Measurements from ENCODE around the gene UBXN4.
"Not testable (repeated sequence)": the region's sequence is repeated elsewhere in the genome, so short reads cannot be mapped to it uniquely, and the experiment has no call there.

Gene UBXN4

DNA sequence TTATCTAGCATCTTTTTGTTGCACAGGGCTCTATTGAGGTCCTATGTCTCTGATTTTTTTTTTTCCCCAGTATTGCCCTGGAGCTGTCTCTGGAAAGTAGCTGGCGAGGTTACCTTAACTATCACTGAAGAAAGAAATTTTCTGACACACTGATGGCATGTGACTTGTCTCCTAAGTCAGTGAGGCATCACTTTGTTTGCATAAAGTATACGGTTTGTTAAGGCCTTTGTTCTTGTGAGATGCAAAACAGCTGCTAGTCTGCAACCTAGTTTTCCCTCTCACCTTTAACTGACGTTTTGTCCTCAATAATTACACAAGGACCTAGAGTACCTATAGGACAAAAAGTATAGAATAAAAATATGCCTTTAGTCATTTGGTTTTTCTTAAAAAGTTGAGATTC lies 41.8 kb downstream of the UBXN4 start:
- peaks cover 0 to 3% of the 10 kb centered on the region in 2 donors for H3K9me3 Mint-ChIP-seq
- H3K36me3 Mint-ChIP-seq = peaks cover 51 to 74% of the 10 kb centered on the region in 2 donors
- H3K27me3 Mint-ChIP-seq = no peaks in the 10 kb centered on the region
- DNase-seq = no peak
- H3K4me3 Mint-ChIP-seq = no peak overlapping the region
- H3K27ac Mint-ChIP-seq = no peak overlapping the region
- no peak for ATAC-seq (replicated peaks)
- no peaks in the 10 kb centered on the region for H3K4me1 Mint-ChIP-seq

DNA sequence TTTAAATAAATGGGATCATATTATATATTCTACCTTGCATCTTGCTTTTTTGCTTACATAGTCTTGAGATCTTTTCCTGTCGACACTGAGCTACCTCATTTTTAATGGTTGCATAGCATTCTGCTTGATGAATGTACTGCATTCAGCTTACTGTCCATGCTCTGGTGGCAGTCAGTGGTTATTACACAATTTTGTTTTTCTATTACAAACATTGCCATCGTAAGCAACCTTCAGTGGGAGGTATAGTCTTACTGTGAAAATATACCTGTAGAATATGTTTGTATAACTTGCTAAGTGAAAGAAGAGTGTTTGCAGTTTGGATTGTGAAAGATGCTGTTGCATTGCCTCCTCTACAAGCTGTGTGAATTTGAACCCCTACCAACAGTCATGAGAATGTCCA lies 43.4 kb downstream of the UBXN4 start:
- H3K27me3 Mint-ChIP-seq = no peaks in the 10 kb centered on the region
- peaks cover 49 to 72% of the 10 kb centered on the region in 2 donors for H3K36me3 Mint-ChIP-seq
- H3K27ac Mint-ChIP-seq = no peak overlapping the region
- H3K4me1 Mint-ChIP-seq = no peaks in the 10 kb centered on the region
- peaks cover 0 to 3% of the 10 kb centered on the region in 2 donors for H3K9me3 Mint-ChIP-seq
- ATAC-seq (replicated peaks) (peak in 1 of 2 donors; percentile 31), DNase-seq (no peak)
- H3K4me3 Mint-ChIP-seq = no peak overlapping the region

DNA sequence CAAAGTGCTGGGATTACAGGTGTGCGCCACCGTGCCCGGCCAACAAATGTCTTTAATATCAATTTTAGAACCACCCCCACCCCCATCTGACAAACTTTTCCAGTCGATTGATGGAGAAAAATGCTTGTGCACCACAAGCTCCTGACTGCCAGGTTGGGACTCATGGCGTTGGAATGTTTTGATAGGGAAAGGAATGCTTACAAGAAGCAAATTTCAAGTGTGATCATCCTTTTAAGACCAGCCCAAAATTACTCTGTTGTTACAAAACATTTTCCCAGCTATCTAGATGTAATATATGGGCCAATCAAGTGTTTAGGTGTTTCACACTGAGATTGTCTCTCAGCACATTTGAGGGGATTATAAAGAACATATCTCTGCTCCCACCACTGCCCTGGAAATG lies 45.2 kb downstream of the UBXN4 start:
- H3K36me3 Mint-ChIP-seq = peaks cover 39 to 62% of the 10 kb centered on the region in 2 donors
- peaks cover 0 to 3% of the 10 kb centered on the region in 2 donors for H3K9me3 Mint-ChIP-seq
- H3K27ac Mint-ChIP-seq = no peak overlapping the region
- H3K4me1 Mint-ChIP-seq = peaks cover under 1 to 4% of the 10 kb centered on the region in 2 donors
- ATAC-seq (replicated peaks) (no peak), DNase-seq (no peak)
- H3K4me3 Mint-ChIP-seq = no peak overlapping the region
- H3K27me3 Mint-ChIP-seq = no peaks in the 10 kb centered on the region

DNA sequence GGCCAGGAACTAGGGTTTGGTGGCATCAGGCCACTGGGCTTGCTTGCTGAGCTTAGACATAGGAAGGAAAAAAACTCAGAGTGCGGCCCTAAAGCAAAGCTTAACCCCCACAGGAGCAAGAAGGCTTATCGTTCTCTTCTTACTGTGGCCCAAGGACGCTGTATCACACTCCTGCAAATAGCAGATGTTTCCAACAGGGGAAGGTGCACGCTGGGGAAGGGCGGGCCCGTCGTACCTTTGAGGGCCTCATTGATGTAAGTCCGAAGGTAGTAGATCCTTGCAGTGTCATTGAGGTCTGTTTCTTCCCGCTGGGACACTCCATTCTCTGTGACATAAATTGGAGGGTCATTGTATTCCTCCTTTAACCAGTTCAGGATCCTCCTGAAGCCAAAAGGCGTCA lies 48.8 kb downstream of the UBXN4 start:
- H3K4me1 Mint-ChIP-seq = peaks cover 21% of the 10 kb centered on the region in 2 donors
- DNase-seq (no peak), ATAC-seq (replicated peaks) (no peak)
- no peaks in the 10 kb centered on the region for H3K9me3 Mint-ChIP-seq
- no peak overlapping the region for H3K27ac Mint-ChIP-seq
- no peaks in the 10 kb centered on the region for H3K27me3 Mint-ChIP-seq
- no peak overlapping the region for H3K4me3 Mint-ChIP-seq
- H3K36me3 Mint-ChIP-seq = peaks cover 16 to 32% of the 10 kb centered on the region in 2 donors

DNA sequence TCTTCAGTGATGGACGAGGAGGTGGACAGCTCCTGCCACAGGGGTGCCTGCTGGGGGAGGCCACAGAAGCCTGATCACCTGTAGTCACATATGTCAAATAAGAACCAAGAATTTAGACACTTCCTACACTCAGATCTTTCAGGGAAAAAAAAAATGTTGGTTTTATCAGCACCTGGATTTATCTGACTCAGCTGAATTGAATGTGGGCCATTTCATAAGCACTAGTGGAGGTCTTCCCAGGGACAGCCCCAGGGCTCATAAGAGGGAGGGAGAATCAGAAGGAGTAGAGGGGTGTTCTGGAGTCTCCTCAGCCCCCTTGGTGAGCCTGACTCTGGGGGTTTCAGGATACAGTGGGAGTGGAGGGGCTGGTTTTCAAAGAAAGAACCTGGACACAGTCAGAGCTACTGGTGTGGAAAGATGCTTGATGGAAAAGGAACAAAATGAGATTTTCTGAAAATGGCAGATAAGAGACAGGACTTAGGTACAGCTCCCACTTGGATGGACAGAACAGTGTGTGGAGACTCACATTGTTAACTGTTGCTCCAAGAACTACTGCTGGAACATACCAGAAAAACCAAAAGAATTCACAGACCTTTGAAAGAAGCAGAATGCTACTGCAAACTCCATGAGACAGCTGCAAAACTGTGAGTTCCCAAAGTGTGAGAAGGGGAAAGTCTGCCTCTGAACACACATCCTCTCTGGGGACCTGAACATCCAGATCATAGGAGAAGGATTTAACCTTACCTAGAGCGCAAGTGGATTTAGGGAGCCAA lies 49.9 kb downstream of the UBXN4 start:
- H3K27me3 Mint-ChIP-seq = no peaks in the 10 kb centered on the region
- H3K9me3 Mint-ChIP-seq = no peaks in the 10 kb centered on the region
- peaks cover 23 to 26% of the 10 kb centered on the region in 2 donors for H3K4me1 Mint-ChIP-seq
- no peak overlapping the region for H3K4me3 Mint-ChIP-seq
- H3K36me3 Mint-ChIP-seq = peaks cover 10 to 22% of the 10 kb centered on the region in 2 donors
- H3K27ac Mint-ChIP-seq = no peak overlapping the region
- ATAC-seq (replicated peaks) (no peak), DNase-seq (no peak)

DNA sequence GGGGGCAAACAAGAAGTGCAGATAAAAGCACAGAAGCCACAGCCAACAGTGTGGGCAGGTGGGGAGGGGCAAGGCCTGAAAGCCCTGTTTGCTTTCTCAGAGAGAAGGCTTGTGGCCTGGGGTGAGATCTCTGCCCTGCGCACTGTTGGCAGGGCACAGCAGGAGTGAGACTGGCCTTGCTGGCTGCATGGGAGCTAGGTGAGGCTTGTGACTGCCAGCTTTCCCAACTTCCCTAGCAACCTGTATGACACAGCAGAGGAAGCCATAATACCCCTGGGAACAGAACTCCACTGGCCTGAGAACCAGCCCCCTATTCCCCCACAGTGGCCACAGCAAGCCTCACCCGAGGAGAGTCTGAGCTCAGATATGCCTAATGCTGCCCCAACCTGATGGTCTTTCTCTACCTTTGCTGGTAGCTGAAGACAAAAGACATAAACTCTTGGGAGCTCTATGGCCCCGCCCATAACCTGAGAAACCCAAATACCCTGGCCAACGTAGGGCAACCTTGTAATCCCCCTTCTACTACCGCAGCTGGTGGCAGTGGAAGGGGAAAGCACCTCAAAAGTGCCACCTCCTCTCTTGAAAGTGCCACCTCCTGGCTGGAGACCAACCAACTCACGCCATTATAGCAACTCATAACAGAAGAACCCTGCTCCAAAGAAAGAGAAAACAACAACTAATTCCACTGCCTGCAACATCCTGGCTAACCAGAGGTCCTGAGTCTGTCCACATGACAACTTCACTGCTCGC lies 50.9 kb downstream of the UBXN4 start:
- H3K4me3 Mint-ChIP-seq = no peak overlapping the region
- peak; percentile 37 to 67 for ATAC-seq (replicated peaks)
- peak; percentile 23 for DNase-seq
- H3K27me3 Mint-ChIP-seq = no peaks in the 10 kb centered on the region
- peaks cover 2 to 12% of the 10 kb centered on the region in 2 donors for H3K36me3 Mint-ChIP-seq
- peak overlapping the region; percentile 75 for H3K27ac Mint-ChIP-seq
- H3K9me3 Mint-ChIP-seq = no peaks in the 10 kb centered on the region
- peaks cover 24 to 26% of the 10 kb centered on the region in 2 donors for H3K4me1 Mint-ChIP-seq

DNA sequence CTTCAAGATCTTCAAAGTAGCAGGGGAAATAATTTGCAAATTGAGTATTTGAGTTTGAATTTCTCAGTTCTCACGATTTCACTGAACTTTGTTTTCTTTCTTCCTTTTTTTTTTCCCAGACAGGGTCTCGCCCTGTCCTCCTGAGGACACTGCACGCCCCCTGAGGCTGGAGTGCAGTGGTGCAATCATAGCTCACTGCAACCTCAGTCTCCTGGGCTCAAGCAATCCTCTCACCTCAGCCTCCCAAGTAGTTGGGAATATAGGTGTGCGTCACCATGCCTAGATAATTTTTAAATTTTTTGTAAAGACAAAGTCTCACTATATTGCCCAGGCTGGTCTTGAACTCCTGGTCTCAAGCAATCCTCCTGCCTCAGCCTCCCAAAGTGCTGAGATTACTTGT lies 54.0 kb downstream of the UBXN4 start:
- not testable (repeated sequence) for ATAC-seq (replicated peaks); H3K27me3 Mint-ChIP-seq; H3K9me3 Mint-ChIP-seq; H3K27ac Mint-ChIP-seq; H3K36me3 Mint-ChIP-seq; DNase-seq
- H3K4me1 Mint-ChIP-seq = peaks cover 25 to 26% of the 10 kb centered on the region in 2 donors
- H3K4me3 Mint-ChIP-seq = peak overlapping the region in 1 of 2 donors; percentile 40

DNA sequence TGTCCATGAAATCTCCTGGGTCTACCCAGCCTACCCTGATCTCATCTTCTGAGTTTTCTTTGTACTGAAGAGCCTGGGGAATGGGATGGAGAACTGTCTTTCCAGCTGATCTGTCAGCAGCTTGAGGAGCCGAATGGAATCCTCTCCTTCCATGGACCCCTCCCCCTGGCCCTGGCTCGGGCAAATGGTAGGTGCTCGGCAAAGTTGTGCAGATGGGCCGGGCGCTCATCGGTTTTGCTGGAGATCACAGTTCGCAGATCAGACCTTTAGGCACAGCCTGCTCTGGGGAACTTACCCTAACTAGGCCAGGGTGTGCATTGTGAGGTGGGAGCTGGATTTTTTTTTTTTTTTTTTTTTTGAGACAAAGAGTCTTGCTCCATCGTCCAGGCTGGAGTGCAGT lies 55.0 kb downstream of the UBXN4 start:
- DNase-seq (no peak), ATAC-seq (replicated peaks) (no peak)
- H3K27me3 Mint-ChIP-seq = no peaks in the 10 kb centered on the region
- H3K27ac Mint-ChIP-seq = no peak overlapping the region
- H3K4me3 Mint-ChIP-seq = no peak overlapping the region
- H3K36me3 Mint-ChIP-seq = peaks cover 4 to 9% of the 10 kb centered on the region in 2 donors
- peaks cover 2 to 3% of the 10 kb centered on the region in 2 donors for H3K9me3 Mint-ChIP-seq
- H3K4me1 Mint-ChIP-seq = peaks cover 26 to 31% of the 10 kb centered on the region in 2 donors

DNA sequence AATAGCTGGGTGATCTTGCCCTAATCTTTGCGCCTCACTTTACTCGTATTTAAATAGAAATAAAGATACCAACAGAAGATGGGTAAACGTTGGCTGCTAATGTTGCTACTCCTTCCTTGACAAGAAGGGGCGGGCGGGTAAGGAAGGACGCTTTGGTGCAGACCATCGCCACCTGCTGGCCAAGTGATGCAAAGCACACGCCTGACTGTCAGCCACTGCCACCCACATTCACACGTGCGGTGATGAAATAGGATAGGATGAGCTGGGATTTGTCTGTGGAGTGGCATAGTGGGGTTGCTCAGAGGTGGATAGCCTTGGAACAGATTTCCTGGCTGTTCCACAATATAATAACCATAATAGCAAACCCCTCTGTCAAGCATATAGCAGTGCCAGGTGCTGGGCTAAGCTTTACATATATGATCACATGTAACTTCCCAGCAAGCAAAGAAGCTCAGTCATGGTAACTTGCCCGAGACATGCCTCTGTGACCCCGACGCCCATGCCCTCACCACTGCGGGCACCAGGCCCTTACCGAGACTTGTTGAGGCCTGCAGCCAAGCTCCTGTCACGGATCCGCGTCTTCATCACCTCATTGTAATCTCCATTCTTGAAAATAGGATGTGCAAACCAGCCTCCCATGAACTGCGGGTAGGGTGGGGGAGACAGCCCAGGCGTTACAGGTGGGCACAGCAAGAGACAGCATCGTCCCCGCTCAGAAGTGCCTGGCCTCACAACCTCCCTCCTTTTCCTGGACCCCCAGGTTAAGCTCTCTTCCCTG lies 56.0 kb downstream of the UBXN4 start:
- peak; percentile 79 for ATAC-seq (replicated peaks)
- DNase-seq = peak; percentile 59
- Mint-ChIP-seq H3K4me1 (peaks cover 19 to 22% of the 10 kb centered on the region in 2 donors), H3K27me3 (no peaks in the 10 kb centered on the region), H3K4me3 (no peak overlapping the region), H3K27ac (no peak overlapping the region), H3K9me3 (peaks cover 5 to 7% of the 10 kb centered on the region in 2 donors), H3K36me3 (peaks cover 4 to 13% of the 10 kb centered on the region in 2 donors)

DNA sequence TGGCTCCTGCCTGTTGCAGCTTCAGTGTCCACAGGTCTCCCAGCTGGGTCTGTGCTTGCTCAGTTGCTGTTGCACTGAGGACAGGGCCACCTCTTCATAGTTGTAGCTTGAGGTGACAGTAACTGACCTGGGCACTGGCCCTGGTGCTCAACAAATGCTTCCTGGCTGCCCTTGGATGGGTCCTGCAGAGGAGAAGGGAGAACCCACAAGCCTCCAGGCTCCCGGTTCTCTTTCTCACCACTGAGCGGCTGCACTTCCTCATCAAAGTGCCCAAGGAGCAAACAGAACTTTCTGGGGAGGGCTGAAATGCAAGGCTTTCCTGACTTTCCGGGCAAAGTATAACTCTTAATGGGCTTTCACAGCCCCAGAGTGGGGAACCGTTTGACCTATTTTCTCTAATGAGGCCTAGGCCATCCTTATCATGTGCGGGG lies 56.6 kb downstream of the UBXN4 start:
- H3K27ac Mint-ChIP-seq = no peak overlapping the region
- no peak for ATAC-seq (replicated peaks)

DNA sequence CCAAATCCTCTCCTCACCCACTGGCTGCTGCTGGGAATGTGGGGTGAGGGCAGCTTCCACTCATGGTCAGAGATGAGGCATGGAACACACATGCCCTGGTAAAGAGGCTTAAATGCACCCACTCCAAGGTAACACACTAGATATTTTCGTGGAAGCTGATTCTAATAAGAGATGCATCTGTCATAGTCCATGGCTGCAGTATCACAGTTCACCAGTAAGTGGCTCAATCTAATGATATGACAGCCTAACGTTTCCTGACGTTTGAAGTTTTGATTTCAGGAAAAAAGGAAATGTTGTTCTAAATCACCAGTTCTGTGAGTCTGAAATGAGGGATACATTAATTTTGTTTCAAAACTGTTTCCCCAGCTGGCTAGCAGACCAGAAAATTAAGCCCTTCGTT lies 57.1 kb downstream of the UBXN4 start:
- DNase-seq = no peak
- no peaks in the 10 kb centered on the region for H3K27me3 Mint-ChIP-seq

More for the DNA sequence above, 56.6 kb downstream of the UBXN4 start:
- H3K4me1 Mint-ChIP-seq = peaks cover 15 to 18% of the 10 kb centered on the region in 2 donors
- H3K4me3 Mint-ChIP-seq = no peak overlapping the region
- H3K9me3 Mint-ChIP-seq = peaks cover 5 to 7% of the 10 kb centered on the region in 2 donors
- DNase-seq = no peak
- H3K36me3 Mint-ChIP-seq = peaks cover 4 to 13% of the 10 kb centered on the region in 2 donors
- no peaks in the 10 kb centered on the region for H3K27me3 Mint-ChIP-seq

DNA sequence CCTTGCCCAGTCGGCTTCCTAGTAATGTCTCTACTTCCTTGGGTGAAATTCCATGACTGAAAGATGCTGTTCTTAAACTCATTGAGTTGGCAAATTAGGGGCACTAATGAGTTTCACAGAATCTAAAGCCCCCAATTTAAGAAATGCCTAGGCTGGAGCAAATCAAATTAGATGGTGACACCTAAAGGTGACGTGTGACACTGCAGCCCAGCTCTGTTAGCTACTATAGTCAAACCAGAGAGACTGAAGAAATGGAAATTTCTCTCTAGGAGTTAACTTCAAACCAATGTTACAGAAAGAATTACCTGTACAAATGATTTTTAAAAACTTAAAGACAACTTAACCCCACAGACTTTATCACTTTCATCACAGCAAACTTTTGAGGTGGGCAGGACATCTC lies 58.1 kb downstream of the UBXN4 start:
- Mint-ChIP-seq H3K36me3 (peaks cover 4 to 13% of the 10 kb centered on the region in 2 donors), H3K27me3 (no peaks in the 10 kb centered on the region), H3K4me3 (no peak overlapping the region), H3K4me1 (peaks cover 11 to 14% of the 10 kb centered on the region in 2 donors), H3K27ac (no peak overlapping the region), H3K9me3 (peaks cover 5 to 7% of the 10 kb centered on the region in 2 donors)
- no peak for ATAC-seq (replicated peaks)
- no peak for DNase-seq

More for the DNA sequence above, 57.1 kb downstream of the UBXN4 start:
- Mint-ChIP-seq H3K9me3 (peaks cover 5 to 7% of the 10 kb centered on the region in 2 donors), H3K27ac (no peak overlapping the region), H3K4me3 (no peak overlapping the region), H3K36me3 (peaks cover 4 to 13% of the 10 kb centered on the region in 2 donors), H3K4me1 (peaks cover 15 to 18% of the 10 kb centered on the region in 2 donors)
- no peak for ATAC-seq (replicated peaks)

DNA sequence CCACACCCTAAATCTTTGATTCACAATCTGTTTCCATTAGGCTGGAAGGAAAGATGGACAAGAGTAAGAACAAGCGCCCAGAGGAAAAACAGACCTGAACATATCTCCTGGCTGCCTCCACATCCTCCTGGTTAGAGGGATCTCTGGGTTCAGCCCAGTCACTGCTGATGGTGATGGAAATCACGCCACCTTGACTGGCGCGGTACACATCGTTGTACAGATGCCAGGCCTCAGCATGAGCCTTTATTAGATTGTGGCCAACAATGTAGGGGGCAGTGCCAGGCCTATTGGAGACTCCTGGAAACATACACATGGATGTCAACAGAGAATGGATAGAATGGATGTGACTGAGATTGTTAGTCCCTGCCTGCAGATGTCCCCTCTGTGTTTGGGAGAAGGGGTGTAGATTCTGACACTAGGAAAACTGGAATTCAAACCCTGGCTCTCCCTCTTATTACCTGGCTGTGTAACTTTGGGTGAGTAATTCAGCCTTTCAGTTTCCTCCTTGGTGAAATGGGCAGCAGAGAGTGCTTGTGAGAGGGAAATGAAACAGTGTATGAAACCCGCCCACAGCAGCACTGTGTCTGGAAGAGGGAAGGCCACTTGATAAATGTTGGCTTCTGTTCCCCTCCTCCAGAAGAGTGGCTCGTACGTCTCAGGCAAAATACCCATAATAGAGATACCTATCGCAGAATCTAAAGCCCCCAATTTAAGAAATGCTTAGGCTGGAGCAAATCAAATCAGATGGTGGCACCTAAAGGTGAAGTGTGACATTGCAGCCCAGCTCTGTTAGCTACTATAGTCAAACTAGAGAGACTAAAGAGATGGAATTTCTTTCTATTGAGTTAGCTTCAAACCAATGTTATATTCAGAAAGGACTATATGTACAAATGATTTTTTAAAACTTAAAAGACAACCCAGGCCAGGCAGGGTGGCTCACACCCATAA lies 59.1 kb downstream of the UBXN4 start:
- Mint-ChIP-seq H3K27ac (no peak overlapping the region), H3K27me3 (no peaks in the 10 kb centered on the region), H3K36me3 (peaks cover 4 to 13% of the 10 kb centered on the region in 2 donors), H3K4me3 (no peak overlapping the region), H3K4me1 (peaks cover 6 to 7% of the 10 kb centered on the region in 2 donors), H3K9me3 (peaks cover 5 to 7% of the 10 kb centered on the region in 2 donors)
- no peak for DNase-seq
- peak; percentile 70 to 74 for ATAC-seq (replicated peaks)
